Measurements from ENCODE around the gene IL1RN.

DNA sequence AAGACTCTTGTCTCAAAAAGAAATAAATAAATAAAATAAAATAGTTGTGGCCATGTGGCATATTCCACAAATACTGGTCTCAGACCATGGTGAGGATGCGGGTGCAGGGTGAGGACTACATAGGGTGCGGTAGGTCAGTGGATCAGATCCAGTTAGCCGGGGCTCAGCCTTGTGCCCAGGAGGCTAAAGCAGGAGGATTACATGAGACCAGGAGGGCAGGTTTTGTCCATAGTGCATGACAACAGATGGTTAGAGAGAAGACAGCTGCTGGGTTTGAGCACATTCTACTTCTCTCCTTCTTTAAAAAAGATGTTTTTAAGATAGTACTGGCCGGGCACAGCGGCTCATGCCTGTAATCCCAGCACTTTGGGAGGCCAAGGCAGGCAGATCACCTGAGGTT lies 33.6 kb downstream of the IL1RN start:
- TF ChIP-seq SMC3 (IDR thresholded peaks at IDR 0.05; ENCODE audit: low read depth, low read length) (no peak), CTCF (IDR thresholded peaks at IDR 0.05) (no peak), FOXM1 (IDR thresholded peaks at IDR 0.05; ENCODE audit: low read depth) (no peak), TAF1 (IDR thresholded peaks at IDR 0.05; ENCODE audit: borderline replicate concordance, low read depth, low read length) (no peak), SIN3A (IDR thresholded peaks at IDR 0.05; ENCODE audit: borderline replicate concordance, low read depth, low read length) (no peak), EP300 (IDR thresholded peaks at IDR 0.05; ENCODE audit: borderline replicate concordance in 1 of 2, low read depth in 1 of 2, low read length in 1 of 2) (no peak), PBX3 (IDR thresholded peaks at IDR 0.05) (no peak), POLR2AphosphoS5 (IDR thresholded peaks at IDR 0.05; ENCODE audit: low read depth, low read length) (no peak), REST (IDR thresholded peaks at IDR 0.05; ENCODE audit: low read depth, low read length) (no peak), JUND (IDR thresholded peaks at IDR 0.05) (no peak)

Data from SK-N-SH (cell line).